Nucleus accumbens (tissue), 56 donors: Measurements from ENCODE around the gene STAP2.
A peak's percentile ranks its signal among the peaks of the same experiment; 100 is the strongest.
"Not testable (repeated sequence)": the region's sequence is repeated elsewhere in the genome, so short reads cannot be mapped to it uniquely, and the experiment has no call there.

ENCODE experiments used
- DNase-seq, 56 donors: peaks; one replicate each; lab custom pipeline; 2025; lab: John Stamatoyannopoulos, UW

STAP2 gene

DNA sequence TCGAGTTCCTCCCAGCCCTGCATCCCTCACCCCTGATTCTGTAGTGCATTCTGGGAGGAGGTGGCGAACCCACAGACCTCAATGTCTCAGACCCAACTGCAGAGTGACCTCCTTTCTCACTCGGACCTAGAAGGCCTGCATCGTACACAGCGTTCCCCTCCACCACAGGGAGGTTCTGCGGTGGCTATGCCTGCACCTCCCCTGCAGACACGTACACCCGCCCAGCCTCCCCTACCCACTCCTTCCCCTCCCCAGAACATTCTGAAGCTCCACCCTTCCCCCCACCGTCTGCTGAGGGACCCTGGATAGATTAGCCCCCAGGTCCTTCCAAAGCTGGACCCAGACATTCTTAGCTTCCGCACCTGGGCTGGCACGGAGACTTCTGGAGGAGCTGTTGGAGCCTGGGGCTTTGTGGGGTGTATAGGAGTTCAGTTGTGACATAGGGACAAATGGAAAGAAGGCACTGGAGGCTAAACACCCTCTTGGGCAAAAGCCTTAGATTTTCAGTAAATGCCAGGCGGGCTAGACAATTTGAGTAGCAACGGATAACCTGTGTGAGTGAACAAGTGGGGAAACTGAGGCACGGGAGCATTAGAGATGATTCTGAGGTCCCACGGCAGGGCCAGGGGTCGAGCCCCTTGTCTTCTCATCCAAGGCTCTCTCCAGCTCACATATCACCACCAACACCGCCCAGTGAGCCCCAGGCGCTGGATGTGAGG is 34.6 kb downstream of the STAP2 start:
- no peak for DNase-seq

GRCh38 chr19:4302243-4302640 is 36.4 kb downstream of the STAP2 start, which contains the start of gene TMIGD2:
TSS of gene TMIGD2 (minus strand) at chr19:4302389. CDS start at chr19:4302385, 4 bp downstream.
- DNase-seq, result no peak

DNA sequence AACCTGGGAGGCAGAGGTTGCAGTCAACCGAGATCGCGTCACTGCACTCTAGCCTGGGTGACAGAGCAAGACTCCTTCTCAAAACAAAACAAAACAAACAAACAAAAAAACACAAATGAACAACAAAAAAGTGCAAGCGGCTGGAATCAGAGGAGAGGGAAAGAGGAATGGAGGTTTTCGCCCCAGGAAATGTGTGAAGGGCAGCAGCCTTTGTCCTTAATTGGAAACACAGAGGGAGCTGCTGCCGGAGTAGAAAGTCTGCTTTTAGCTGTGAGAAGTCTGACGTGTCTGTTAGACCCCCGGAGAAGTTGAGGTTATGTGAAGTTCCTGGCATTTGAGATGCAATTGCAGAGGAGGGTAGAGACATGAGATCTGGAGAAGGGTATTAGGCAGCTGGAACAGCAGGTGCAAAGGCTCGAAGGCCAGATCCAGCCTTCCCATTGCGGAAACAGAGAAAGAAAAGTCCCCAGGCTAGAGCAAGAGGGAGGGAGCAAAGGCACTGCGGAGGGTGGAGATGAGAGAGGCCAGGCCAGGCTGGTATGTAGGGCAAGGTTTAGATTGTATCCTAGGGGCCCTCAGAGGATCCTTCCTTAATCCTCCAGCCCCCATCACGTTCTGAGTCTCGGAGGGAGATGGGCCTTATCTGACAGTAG is 36.9 kb downstream of the STAP2 start:
- DNase-seq, result no peak

- no peak for DNase-seq
These were observed 38.0 kb downstream of the STAP2 start for GRCh38 chr19:4300589-4300988.

DNA sequence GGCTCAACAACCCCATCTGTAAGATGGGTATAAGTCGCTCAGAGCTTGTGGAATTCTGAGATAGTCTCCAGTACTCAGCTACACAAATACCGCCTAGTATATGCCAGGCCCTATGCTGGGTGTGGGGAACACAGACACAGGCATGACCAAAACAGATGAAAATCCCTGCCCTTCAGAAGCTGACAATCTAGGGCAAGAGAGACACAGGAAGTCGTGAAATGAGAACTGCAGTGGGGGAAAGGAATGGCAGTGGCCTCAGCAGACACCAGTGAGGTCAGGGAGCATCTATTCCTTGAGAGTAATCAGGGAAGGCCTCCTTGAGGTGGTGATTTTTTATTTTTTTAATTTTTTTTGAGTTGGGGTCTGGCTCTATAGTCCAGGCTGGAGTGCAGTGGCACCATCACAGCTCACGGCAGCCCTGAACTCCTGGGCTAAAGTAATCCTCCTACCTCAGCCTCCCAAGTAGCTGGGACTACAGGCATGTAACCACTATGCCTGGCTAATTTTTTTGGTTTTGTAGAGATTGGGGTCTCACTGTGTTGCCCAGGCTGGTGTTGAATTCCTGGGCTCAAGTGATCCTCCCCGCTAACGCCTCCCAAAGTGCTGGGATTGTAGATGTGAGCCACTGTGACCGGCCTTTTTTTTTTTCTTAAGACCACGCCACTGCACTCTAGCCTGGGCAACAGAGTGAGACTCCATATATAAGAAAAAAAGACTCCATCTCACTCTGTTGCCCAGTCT is 39.6 kb downstream of the STAP2 start:
- no peak for DNase-seq

- no peak for DNase-seq
These were observed 40.5 kb downstream of the STAP2 start for GRCh38 chr19:4297901-4298809.

GRCh38 chr19:4295972-4296771 is 42.5 kb downstream of the STAP2 start:
- DNase-seq, result peak in 54 of 56 donors; percentile 3 to 85 (median 60)

DNA sequence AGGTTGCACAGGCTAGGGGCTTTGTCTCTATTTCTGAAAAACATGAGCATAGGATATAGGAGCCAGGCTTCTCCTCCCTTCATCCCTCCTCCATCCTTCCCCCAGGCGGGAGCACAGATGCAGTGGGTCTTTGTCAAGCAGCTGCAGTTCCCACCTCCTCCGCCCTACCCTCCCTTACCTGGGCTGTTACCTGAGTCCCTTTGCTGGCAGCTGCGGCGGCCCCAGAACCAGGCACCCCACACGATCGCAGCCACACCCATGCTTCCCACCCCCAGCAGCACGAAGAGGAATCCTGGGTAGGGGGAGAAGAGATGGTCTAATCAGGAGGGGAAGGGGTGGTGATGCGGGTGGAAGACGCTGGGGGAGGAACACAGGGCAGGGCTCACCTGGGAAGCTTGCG is 44.2 kb downstream of the STAP2 start:
- no peak for DNase-seq

DNA sequence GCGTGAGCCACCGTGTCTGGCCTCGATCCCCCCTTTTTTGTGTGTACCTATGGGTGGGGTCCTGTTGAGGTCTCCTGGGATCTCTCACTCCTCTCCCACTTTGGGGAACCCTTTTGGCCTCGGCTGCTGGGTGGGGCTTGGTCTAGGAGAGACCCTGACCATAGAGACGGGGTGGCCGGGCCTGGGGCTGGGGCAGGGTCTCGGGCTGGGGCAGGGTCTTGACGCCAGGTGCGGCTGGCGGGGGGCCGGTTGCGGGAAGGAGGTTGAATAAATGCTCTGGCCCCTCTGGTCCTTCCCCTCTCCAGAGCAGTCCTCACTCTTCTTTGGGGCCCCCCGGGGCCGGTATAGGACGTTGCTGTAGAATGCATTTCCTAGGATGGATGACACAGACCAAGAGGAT is 46.1 kb downstream of the STAP2 start:
- no peak for DNase-seq

GRCh38 chr19:4291184-4291732 is 47.4 kb downstream of the STAP2 start:
- no peak for DNase-seq

GRCh38 chr19:4288091-4288777 is 50.4 kb downstream of the STAP2 start:
- DNase-seq, result no peak

- not testable (repeated sequence) for DNase-seq
These were observed 52.5 kb downstream of the STAP2 start for GRCh38 chr19:4286141-4286540.

DNA sequence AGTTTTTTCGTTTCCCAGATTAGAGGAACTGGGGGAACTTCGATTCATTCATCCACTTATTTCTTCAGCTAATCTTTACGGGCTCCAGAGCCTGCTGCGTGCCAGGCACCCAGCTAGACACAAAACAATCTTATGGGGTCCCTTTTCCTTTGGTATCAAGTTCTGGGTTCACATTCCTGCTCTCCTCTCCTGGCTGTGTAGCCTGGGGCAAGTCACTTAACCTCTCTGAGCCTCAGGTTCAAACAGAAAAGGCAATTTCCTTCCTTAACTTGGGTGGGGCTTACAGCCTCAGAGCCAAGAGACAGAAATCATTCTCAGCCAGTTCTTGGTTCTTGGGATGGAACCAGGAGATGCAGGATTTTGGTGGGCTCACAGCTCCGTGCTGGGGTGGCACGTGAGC is 53.7 kb downstream of the STAP2 start:
- DNase-seq, result no peak

DNA sequence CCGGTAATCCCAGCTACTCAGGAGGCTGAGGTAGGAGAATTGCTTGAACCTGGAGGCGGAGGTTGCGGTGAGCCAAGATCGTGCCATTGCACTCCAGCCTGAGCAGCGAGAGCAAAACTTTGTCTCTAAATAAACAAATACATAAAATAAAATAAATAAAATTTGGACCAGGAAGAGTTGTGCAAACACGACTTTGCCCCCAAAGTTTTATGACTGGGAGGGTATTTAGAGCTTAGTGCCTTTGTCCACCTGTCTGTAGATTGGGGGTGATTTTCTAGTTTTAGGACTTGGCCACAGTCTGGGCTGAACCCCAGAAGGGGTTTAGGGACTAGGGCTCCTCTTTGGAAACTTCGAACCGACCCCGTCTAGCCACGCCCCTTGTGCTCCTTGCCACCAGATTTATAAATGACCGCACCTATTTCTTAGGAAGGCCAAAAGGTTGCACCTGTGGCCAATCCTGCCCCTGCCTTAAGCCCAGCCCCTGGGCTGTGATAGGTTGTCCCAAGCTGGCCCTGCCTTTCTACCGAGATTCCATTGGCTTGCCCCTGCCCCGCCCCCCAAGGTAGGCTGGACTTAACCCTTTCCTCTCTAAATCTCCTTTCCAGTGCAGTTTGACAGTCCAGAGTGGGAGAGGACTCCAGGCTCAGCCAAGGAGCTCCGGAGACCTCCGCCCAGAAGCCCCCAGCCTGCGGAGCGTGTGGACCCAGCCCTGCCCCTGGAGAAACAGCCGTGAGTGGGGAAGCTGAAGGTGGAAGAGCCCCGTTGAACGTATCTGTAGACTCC is 54.3 kb downstream of the STAP2 start:
- no peak for DNase-seq

- DNase-seq, result no peak
These were observed 58.9 kb downstream of the STAP2 start for GRCh38 chr19:4279530-4280422.

- DNase-seq, result no peak
These were observed 59.4 kb downstream of the STAP2 start for GRCh38 chr19:4279267-4279529.
